HG03342 (cell line): ENCODE measurements around the gene SLC39A8.
"Not testable (repeated sequence)": the region's sequence is repeated elsewhere in the genome, so short reads cannot be mapped to it uniquely, and the experiment has no call there.

Experiments used
- ATAC-seq: cut with Tn5 transposase; IDR thresholded peaks from one replicate; pipeline ENCODE4 v1.9.1; 2021; ENCODE audit warnings: mild to moderate bottlenecking, moderate library complexity; ENCODE audit not compliant: unreplicated experiment

Gene SLC39A8

DNA sequence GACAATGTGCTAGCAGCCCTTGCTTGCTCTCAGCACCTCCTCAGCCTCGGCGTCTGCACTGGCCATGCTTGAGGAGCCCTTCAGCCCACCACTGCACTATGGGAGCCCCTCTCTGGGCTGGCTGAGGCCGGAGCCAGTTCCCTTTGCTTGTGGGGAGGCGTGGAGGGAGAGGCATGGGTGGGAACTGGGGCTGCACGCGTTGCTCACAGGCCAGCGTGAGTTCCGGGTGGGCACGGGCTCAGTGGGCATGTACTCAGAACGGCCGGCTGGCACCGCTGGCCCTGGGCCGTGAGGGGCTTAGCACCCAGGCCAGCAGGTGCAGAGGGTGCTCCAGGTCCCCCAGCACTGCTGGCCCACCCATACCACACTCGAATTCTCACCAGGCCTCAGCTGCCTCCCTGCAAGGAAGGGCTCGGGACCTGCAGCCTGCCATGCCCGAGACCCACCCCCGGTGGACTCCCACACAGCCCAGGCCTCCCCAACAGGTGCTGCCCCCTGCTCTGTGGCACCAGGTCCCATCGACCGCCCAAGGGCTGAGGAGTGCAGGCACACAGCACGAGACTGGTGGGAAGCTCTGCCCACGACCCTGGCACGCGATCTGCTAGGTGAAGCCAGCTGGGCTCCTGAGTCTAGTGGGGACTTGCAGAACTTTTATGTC is 100.3 kb downstream of the SLC39A8 start:
- ATAC-seq, result no peak

GRCh38 chr4:102243296-102243695 is 102.0 kb downstream of the SLC39A8 start:
- not testable (repeated sequence) for ATAC-seq

- no peak for ATAC-seq
Observed at GRCh38 chr4:102234243-102234838, 110.9 kb downstream of the SLC39A8 start.

DNA sequence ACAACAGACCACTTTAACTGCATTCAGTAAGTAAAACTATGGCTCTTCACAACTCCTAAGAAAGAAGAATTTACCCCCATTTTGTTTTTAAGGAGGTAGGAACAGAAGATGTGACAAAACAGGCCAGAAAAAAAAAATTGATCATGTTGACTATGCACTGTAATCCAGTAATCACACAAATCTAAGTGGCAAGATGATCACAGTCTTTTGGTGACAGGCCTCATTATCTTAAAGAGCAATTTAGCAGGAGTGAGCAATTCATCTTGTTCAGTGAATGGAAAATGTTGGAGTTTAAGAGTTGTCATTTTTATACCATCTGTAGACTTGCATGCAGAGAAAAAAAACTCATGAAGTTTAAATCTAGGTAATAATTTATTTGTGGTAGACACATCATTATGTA is 115.1 kb downstream of the SLC39A8 start:
- ATAC-seq, result no peak

DNA sequence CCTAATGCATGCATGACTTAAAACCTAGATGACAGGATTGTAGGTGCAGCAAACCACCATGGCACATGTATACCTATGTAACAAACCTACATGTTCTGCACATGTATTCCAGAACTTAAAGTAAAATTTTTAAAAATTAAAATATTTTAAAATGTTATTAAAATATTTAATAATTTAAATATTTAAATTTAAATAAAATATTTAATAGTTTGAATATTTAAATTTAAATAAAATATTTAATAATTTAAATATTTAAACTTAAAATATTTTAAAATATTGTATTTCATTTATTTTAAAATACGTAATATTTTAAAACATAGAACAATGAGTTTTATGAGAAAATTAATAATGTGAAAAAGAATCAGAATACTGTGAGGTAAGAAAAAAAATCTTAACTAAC is 117.9 kb downstream of the SLC39A8 start:
- ATAC-seq, result no peak

GRCh38 chr4:102223461-102223860 is 121.8 kb downstream of the SLC39A8 start:
- ATAC-seq, result no peak

GRCh38 chr4:102222838-102223409 is 122.4 kb downstream of the SLC39A8 start:
- no peak for ATAC-seq

- ATAC-seq, result no peak
Observed at GRCh38 chr4:102219129-102219528, 126.2 kb downstream of the SLC39A8 start.

DNA sequence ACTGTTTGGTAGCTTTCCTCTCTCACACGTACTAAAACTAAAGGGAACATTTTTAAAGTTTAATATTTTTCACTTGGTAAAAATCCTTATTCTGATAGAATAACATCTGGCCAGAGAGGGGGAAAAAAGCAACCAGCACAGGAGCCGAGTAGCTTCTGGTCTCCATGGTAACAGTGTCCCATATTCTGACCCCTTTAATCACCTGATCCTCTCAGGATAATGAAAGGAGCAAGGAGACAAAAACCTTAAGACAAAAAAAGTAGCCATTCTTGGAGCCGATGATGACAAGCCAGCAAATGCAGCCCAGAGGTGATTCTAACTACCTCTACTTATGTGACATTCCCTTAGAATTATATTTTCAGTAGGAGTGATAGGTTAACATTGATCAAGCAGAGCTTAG is 126.6 kb downstream of the SLC39A8 start:
- ATAC-seq, result no peak

DNA sequence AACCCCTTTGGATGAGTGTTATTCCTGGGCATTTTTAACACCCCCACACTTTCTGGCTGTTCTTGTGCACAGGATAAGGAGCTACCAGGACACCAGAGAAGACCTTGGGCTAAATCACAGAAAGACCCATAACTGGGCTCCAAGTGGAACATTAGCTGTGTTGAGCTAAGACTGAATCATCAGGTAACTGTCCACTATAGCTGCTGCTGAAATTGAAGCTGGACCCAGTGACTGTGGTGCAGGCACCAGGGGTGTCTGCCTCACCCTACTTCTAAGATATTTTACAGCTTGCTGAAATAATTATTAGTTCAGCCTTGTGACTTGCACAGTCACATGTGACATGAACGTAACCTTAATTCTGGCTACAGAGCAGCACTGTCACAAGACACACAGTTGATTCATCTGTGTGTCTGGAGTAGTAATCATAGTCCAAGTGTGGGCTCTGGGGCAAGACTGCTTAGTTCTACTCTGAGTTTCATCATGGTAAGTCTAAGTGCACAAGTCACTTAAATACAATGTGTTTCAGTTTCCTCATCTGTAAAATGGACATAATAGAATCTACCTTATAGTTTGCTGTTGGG is 127.4 kb downstream of the SLC39A8 start:
- no peak for ATAC-seq

DNA sequence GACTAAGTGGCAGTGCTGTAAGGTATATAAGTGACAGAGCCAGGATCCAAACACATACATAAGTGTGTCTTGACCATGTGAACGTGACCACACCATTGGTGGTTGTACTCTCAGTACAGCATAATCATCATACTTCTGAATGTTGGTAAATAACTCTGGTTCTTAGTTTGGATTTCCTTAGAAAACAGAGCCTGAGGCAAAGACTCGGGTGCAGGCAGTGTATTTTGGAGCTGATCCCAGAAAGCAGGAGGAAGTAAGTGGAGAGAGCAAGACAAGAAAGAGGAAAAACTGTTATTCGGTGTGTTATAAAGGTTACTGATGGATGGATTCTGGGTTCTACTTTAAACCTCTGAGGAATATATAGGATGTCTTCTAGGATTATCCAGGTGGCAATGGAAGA is 127.9 kb downstream of the SLC39A8 start:
- no peak for ATAC-seq

GRCh38 chr4:102216666-102217065 is 128.6 kb downstream of the SLC39A8 start:
- no peak for ATAC-seq

DNA sequence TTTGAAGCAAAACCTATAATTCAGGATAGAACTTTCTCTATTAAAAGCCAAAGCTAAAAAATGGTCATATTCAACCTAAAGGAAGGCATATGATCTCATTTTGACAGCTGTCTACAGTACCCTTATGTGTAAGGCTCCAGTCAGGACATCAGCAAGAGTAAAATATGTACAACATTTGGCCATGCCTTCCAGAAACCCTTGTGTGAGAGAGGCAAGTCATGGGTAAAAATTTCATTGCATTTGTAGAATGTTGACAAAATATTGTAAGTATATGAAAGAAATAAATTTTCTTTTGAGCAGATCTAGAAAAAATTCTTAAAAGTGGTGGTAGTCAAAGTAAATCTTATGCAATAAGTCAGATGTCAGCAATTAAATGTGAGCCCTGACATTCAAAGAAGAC is 132.3 kb downstream of the SLC39A8 start:
- ATAC-seq, result no peak
